NCI-H82 treated with DMSO at 0.1 percent for 48 hours (cell line): ENCODE results near the gene COMMD1.
A peak's percentile ranks its signal among the peaks of the same experiment; 100 is the strongest.
"Not testable (repeated sequence)": the region's sequence is repeated elsewhere in the genome, so short reads cannot be mapped to it uniquely, and the experiment has no call there.

ENCODE experiments used
- DNase-seq: peaks from one replicate; lab custom pipeline; 2025; ENCODE audit not compliant: unreplicated experiment; lab: John Stamatoyannopoulos, UW

Gene COMMD1

DNA sequence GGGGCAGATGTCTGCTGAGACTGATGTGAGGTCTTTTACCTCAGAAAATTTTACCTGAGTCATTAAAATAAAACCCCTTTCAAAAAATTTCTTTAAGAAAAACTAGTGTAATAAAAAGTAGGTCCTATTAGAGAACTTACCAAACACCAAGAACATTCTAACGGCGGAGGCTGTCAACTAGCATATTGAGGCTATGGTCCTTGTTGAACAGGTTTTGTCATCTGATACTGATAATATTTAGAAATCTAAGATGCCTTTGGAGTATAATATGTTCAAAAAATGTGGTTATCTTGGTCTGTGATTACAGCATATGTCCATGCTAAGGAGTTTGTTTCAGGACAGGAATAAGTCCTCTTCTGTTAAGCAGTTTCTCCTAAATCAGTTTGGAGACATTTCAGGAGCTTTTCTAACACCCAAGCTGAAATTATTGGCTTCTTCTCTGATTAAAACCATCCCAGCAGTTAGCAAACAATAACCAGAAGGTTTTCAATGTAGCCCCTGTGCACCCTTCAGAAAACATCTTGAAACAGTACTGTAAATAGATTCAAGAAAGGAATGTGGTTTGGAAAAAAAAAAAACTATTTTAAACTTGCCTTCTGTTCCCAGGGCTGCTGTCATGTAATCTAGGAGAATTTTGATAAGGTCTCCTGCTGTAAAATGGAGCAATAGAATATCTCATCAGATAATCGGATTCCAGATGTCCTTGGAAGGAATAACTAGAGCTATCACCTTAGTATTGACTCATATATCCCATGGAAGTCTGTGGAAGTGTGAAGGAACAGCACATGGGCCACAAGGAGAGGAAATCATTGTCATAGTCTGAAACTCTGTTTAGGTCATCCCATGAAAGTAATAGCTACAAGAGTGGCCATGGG, 231.7 kb downstream of the COMMD1 start:
- DNase-seq: no peak

DNA sequence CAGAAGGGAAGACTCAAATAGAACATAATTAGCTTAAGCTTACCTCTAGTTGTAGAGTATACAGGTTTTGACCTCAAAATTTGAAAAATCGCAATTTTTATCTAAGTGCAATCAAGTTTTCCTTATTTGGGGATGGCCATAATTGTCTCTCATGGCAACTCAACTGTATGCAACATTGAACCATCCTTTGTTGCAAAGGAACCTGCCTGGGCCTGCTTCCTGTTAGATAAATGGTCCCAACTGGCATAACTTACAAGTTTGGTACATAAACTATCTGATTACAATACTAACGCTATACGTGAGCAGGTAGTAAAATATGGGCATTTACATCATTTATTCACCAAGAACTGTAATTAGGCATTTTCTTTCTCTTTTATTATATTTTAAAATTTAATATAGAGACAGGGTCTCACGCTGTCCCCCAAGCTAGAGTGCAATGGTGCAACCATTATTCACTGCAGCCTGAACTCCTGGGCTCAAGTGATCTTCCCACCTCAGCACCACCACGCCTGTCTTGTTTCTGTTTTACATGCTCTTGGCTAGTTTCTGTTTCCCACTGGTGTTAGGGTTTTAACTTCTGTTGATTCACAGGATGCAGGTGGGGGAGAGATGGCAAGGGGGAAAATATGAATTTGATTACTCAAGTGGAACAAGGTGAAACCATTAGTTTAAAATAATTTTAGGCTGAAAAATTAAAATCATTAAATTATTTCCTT, 235.1 kb downstream of the COMMD1 start:
- DNase-seq: no peak

DNA sequence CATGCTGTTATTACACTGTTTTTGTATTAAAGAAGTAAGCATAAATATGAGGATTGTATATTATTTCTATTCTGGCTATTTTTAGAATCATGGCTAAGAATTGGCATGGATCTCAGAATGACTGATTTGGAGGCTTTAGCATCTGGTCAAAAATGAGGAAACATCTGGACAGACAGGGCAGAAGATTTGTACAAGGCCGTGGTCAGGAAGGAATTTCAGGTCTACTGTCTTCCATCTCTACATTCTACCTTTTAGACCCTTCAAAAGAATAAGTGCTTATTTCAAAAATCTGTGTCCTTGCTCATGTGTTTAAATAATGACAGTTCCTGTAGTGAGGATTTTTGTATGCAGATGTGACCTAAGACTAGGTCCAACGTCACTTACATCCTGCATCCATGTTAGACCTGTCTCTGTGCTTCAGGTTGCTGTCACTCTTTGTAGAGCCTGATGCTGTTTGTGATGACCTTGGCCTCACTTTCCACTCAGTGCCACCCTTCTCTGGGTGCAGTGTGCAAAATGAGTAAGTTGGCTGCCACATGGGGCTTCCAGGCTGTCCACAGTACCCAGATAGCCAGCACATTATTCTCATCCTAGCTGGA, 235.8 kb downstream of the COMMD1 start:
- DNase-seq: no peak

DNA sequence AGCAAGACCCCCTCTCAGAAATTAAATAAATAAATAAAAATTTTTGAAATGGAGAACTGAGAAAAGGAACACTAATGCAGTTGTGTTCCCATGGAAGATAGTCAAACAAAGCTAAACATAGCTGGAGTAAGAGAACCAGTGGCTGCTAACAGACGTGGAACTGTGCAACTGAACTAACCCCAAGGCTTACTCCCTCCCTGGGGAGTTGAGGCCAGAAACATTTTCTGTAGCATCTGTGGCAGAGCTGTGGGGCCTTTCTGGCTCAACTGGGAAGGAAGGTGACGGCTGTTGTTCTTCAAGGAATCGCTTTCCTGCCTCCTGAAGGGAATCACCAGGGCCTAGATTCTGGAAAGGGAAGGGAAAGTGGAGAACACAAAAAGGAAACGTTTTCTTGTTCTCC, 236.6 kb downstream of the COMMD1 start:
- no peak for DNase-seq

DNA sequence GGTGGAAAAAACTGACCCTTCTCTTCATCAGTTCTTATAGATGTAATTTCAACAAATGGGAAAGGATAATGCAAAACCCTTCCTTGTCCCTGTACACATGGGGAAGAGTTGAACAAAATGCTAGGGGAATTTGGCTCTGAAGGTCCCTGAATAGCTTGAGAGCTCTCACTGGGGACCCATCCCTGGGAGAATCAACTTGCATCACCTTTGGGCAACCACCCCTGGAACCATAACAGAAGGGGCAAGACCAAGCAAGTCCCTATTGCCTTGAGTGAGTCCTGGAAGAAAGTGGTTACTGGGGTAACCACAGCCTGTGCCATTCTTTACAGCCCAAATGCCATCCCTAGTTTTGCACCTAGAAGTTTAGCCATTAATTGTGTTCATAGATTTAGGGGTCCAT, 238.2 kb downstream of the COMMD1 start:
- no peak for DNase-seq

DNA sequence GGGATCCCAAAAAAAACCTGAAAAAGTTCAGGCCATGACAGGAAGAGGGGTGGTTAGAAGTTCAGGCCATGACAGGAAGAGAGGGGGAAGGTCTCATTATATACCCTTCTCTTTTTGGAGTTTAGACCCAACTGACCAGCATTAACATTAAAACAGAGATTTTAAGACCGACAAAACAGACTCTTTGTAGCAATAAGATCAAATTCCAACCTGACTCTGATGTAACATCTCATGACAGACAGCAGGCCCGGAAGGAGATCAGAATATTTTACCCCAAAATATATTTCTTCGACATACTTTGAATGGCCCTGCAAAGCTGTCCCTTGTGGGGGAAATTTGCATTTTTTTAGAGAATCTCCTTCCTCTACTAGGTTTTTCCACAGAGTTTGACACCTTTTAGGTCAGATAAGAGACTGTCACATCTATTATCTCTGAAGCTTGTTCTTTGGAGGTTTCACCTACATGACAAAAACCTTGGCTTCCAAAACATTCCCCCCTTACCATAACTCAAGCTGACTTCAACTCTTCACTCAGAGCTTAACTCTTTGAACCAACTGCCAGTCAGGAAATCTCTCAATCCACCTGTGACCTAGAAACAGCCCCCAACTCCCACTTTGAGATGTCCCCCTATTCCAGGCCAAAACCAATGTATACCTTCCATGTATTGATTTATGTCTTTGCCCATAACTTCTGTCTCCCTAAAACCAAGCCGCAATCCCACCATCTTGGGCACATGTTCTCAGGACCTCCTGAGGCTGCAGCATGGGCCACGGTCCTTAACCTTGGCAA, 239.4 kb downstream of the COMMD1 start:
- DNase-seq: no peak

DNA sequence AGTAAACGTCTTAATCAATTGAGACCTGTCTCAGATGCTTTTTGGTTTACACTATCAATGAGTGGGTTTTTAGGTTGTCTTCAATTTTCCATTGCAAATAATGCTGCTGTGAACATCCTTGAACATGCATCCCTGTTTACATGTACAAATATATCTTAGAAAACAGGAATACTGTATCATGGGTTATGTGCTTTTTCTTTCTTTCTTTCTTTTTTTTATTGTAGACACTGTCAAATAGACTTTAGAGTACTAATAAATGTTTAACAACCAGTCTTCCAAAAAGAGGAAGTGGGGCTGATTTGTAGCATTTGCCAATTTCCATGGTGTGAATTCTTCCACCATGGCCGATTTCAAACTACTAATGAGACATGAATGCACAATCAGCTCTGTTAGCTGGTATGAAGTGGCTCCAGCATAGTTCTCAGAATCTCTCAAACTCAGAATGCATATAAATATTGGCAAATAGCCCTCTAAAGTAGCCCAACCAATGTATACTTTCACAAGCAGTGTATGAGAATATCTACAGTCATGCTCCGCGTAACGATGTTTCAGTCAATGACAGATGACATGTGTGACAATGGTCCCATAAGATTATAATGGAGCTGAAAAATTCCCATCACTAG, 240.1 kb downstream of the COMMD1 start:
- no peak for DNase-seq

DNA sequence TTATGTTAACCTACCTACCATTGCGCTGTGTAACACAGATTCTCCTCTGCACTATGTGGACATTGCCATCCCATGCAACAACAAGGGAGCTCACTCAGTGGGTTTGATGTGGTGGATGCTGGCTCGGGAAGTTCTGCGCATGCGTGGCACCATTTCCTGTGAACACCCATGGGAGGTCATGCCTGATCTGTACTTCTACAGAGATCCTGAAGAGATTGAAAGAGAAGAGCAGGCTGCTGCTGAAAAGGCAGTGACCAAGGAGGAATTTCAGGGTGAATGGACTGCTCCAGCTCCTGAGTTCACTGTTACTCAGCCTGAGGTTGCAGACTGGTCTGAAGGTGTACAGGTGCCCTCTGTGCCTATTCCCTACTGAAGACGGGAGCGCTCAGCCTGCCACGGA, 241.3 kb downstream of the COMMD1 start:
- not testable (repeated sequence) for DNase-seq

DNA sequence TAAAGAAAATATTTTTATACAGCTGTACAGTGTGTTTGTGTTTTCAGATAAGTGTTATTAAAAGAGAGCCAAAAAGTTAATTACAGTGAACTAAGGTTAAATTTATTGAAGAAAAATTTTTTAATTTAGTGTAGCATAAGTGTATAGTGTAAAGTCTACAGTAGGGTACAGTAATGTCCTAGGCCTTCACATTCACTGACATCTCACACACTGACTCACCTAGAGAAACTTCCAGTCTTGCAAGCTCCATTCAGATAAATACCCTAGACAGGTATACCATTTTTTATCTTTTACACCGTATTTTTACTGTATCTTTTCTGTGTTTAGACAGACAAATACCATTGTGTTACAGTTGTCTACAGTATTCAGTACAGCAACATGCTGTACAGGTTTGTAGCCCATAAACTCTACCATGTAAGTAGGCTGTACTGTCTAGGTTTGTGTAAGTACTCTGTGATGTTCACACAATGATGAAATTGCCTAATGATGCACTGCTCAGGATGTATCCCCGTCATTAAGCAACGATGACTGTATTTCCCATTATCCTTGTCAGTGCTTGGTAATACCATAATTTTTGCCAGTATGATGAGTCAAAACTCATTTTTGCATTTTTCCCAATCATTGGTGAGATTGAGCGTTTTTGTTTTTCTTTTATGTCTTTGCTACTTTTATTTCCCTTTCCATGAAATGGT, 242.3 kb downstream of the COMMD1 start:
- DNase-seq: no peak

DNA sequence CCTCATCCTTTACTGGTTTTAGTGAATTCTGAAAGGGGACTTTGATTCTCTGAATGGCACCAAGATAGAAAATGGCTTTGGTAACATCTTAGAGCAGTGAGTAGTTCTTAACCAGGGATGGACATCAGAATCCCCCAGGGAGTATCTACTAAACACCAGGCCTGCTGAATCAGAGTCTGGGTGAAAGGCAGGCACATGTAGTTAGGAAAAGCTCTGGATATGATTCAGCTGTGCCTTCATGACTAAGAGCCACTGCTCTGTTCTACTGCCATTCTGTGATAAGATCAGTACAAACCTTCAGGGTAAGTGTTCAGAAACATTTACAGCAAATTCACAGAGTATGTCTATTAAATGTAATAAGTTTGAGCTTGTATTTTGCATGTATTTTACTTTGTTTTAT, 244.2 kb downstream of the COMMD1 start:
- no peak for DNase-seq

DNA sequence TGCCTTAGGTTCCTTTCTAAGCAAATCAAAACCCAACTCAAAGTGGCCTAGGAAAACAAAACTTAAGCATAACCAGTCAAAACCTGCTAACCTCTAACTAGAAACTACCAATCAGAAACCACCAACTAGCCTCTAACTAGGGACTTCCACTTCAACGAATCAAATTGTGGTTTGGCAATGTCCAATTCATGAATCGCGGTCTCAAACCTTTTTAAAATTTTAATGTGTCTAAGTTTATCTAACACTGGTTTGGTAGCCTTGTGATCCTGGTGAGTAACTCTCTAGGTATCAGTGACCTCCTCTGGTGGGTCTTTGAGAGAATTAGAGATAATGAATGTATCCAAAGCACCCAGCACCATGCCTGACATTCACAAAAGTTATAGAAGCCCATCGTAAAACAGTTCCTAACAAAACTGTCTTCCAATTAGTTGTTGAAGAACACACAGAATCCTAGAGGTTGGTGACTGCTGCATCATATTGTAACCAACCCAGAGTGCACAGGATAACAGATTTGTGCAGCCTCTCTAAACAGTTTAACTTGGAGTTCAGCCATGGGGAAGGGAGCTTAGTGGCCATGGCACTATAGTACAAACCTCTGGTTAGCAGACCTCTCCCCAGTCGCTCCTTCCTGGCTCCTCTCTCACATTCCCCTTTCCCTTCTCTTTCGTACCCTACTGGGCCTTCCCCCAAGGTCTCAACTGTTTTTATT, 245.3 kb downstream of the COMMD1 start:
- DNase-seq: no peak

DNA sequence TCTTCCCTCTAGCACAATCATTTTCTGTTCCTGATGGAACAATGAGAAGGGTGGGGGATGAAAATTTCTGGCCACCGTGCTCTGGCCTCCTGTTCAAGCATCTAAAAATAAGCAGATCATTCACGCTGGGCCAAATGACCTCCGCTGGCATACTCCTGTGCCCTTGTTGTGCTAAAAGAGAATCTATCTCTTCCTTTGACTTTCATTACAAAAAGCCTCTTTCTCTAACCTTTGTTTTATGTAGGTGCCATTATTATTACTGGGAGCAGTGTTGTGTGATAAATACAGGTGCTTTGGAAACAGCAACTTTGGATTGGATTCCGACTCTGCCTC, 245.8 kb downstream of the COMMD1 start:
- no peak for DNase-seq

DNA sequence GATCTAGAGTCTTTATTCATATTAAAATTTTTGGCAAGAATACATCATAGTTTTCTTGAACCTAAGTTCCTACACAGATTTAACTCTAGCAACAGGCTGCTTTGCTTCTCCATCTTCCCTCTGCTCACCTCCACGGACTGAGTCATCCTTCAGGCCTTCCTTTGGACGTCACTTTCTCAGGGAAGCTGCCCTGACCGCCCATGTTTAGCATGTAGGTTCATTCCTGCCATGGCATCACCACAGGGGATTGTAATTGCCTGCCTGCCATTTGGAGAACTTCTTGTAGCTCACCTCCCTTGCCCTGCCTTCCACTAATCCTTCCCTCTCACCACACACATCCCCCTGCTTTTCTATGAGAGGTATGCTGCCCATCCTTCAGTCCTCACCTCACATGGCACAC, 246.5 kb downstream of the COMMD1 start:
- DNase-seq: no peak

DNA sequence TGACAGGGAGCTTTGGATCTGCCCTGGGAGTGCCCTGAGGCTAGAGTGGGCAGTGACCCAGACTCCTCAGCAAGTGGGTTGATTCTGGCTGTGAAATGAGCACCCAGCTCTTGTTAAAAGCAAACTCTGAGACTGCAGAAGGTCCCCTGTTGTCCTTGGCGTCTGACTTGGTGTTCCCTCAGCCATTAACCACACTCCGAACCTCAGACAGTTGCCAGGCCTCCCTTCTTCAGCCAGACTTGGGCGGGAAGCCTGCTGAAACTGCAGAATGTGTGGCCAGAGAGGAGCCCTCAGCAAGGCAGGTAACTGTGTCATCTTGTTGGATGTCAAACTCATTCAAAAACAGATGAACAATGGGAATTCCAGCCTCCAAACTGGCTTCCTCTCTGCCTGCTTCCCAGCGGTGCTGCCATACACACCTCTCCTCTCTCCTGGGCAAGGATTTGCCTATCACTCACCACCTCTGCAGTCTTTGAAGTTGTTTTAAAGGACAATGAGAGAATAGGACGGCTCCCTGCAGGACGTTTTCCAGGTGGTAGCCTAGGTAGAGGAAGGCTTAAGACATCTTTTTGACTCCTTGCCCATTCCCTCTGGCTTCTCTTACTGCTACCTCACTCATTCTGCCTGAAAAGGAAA, 251.5 kb downstream of the COMMD1 start:
- DNase-seq: no peak

DNA sequence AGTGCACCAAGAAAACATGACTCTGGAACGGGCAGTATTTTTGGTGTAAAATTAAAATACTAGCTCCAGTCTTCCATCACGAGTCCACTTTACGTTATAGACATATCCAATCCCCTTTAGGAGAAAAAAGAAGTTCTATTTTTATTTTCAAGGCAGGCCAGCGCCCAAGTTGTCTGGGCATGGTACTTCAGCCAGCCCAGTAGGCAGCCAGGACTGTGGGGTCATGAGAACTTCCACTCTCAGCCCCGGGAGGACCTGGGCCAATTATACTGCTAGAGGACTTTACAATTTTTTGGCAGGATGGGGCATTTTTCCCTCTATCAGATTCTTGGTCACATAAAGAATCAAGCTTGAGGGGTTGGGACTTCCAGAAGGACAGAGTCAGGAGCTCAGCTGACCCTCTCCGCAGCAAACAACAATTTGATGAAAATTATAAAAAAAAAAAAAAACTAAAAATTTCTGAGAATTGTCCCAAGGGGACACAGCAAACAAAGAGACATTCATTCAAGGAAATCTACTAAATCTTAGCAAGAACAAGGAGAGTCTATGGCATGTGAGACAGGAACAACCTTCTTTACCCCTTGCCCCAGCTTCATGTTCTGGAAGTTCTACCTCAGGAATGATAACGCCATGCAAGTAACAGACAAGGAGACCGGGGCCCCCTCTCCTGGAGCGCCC, 253.1 kb downstream of the COMMD1 start:
- DNase-seq: no peak

DNA sequence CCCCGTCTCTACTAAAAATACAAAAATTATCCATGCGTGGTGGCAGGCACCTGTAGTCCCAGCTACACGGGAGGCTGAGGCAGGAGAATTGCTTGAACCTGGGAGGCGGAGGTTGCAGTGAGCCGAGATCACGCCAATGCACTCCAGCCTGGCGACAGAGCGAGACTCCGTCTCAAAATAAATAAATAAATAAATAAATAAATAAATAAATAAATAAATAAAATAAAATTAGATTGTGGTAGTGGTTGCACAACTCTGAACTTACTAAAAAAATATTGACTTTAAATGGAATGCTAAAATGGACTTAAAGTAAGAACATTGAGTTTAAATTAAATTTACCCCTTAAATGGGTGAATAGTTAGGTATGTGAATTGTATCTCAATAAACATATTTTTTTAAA, 255.2 kb downstream of the COMMD1 start:
- not testable (repeated sequence) for DNase-seq

DNA sequence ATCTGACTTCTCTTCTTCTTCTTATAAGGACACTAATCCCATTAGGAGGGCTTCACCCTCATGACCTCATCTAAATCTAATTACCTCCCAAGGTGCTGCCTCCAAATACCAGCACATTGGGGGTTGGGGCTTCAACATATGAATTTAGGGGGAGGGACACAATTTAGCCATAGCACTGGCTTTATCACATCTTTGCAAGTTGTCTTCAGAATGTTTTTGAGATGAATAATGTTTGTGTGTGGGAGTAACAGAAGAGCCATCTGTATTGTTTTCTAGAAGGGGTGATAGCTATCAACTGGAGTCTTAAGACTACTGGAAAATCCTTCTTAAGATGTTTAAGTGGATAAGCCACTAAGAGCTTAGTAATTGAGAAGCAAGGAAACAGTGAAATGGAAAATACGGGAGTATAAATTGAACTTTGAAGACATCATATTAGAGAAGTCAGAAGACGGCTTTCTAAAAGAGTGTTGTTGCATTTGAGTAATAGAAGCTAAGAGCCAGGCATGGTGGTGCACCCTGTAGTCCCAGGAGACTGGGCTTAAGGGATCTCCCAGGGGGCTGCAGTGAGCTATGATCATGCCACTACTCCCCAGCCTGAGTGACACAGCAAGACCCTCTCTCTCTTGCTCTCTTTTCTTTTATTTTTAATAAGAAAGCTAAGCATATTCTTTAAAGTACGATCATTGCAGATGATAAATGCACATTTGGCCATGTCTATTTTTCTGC, 257.8 kb downstream of the COMMD1 start:
- DNase-seq: peak; percentile 99

DNA sequence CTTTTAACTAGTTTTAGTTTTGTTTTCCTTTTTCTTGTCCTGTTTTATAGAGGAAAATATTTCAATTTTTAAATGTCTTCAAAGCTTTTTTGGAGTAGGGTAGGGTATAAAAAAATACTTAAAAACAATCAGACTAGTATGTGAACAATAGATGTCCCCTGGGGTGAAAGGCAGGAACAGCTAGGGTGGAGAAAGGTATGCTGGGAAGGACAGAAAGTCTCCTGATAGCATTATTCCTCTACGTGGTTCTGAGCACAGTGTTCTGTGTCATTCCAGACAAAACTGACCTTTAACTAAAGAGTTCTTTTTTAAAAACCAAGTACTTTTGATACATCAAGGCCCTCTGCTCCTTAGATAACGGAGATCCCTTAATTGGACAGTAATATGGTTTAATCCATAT, 258.4 kb downstream of the COMMD1 start:
- no peak for DNase-seq
